Glomerular endothelial cell (primary cell): ENCODE results near the gene DGKB. TPM values are rescaled to one million over a fixed set of nuclear protein-coding genes. Genes with fewer than 3 reads are reported as not detected.

Experiments used
- DNase-seq: peaks from one replicate; pipeline ENCODE4 v3.0.0-alpha.2; 2011; ENCODE audit warnings: low read depth, low spot score; ENCODE audit errors: extremely low read depth
- total RNA-seq: library from RNA; depleted of rRNA; stranded (reverse); fragments of >200 nt; gene quantifications from 2 replicates; pipeline ENCODE4 v1.2.3, GENCODE V29; 2015

Gene DGKB
- 0.29 TPM in 1 of 2 replicates, not detected in the other for total RNA-seq

- DNase-seq = no peak
These were observed at the start of gene DGKB for GRCh38 chr7:14902589-14903067. Gene DGKB (minus strand): TSS chr7:14902751.

GRCh38 chr7:14950013-14950412 is 47.5 kb upstream of the DGKB start:
- DNase-seq = no peak

- DNase-seq = no peak
These were observed 35.6 kb upstream of the DGKB start for GRCh38 chr7:14938181-14938580.

GRCh38 chr7:14937581-14937980 is 35.0 kb upstream of the DGKB start:
- no peak for DNase-seq

GRCh38 chr7:14936554-14936953 is 34.0 kb upstream of the DGKB start:
- DNase-seq = no peak

GRCh38 chr7:14934839-14935238 is 32.3 kb upstream of the DGKB start:
- DNase-seq = no peak

GRCh38 chr7:14931511-14932215 is 29.1 kb upstream of the DGKB start:
- no peak for DNase-seq

GRCh38 chr7:14924398-14924797 is 21.8 kb upstream of the DGKB start:
- no peak for DNase-seq

GRCh38 chr7:14911077-14911476 is 8.5 kb upstream of the DGKB start:
- no peak for DNase-seq

- no peak for DNase-seq
These were observed 6.1 kb upstream of the DGKB start for GRCh38 chr7:14908697-14909096.

- no peak for DNase-seq
These were observed 3.2 kb upstream of the DGKB start for GRCh38 chr7:14905764-14906163.

GRCh38 chr7:14900051-14900450 is 2.5 kb downstream of the DGKB start:
- no peak for DNase-seq

- DNase-seq = no peak
These were observed 3.5 kb downstream of the DGKB start for GRCh38 chr7:14899030-14899429.

- DNase-seq = no peak
These were observed 6.1 kb downstream of the DGKB start for GRCh38 chr7:14896461-14896860.

GRCh38 chr7:14894826-14895225 is 7.7 kb downstream of the DGKB start:
- DNase-seq = no peak

- no peak for DNase-seq
These were observed 9.6 kb downstream of the DGKB start for GRCh38 chr7:14892961-14893360.

- no peak for DNase-seq
These were observed 11.3 kb downstream of the DGKB start for GRCh38 chr7:14891289-14891688.

- DNase-seq = no peak
These were observed 13.6 kb downstream of the DGKB start for GRCh38 chr7:14888962-14889361.

GRCh38 chr7:14886533-14886932 is 16.0 kb downstream of the DGKB start:
- DNase-seq = no peak

GRCh38 chr7:14875941-14876587 is 26.5 kb downstream of the DGKB start:
- DNase-seq = no peak

- no peak for DNase-seq
These were observed 30.7 kb downstream of the DGKB start for GRCh38 chr7:14871880-14872279.

GRCh38 chr7:14870394-14870793 is 32.2 kb downstream of the DGKB start:
- no peak for DNase-seq
